ENCODE data around the gene HMGCL.

GRCh38 chr1:23772854-23773242 lies 52.4 kb downstream of the HMGCL start:
- TF ChIP-seq, protein P1, sequence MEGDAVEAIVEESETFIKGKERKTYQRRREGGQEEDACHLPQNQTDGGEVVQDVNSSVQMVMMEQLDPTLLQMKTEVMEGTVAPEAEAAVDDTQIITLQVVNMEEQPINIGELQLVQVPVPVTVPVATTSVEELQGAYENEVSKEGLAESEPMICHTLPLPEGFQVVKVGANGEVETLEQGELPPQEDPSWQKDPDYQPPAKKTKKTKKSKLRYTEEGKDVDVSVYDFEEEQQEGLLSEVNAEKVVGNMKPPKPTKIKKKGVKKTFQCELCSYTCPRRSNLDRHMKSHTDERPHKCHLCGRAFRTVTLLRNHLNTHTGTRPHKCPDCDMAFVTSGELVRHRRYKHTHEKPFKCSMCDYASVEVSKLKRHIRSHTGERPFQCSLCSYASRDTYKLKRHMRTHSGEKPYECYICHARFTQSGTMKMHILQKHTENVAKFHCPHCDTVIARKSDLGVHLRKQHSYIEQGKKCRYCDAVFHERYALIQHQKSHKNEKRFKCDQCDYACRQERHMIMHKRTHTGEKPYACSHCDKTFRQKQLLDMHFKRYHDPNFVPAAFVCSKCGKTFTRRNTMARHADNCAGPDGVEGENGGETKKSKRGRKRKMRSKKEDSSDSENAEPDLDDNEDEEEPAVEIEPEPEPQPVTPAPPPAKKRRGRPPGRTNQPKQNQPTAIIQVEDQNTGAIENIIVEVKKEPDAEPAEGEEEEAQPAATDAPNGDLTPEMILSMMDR (IDR thresholded peaks at IDR 0.05): no peak
- no peak for TF ChIP-seq POLR2A (IDR thresholded peaks at IDR 0.05)
